HepG2 (cell line): ENCODE measurements around the gene LST1. TPM values are rescaled to one million over a fixed set of nuclear protein-coding genes. Genes with fewer than 3 reads are reported as not detected.

Source experiments
- ATF4 ChIP-seq, 2 experiments: fragments of 450-650 bp in 1 of 2; sonication (generic) in 1 of 2; formaldehyde crosslinking; IDR thresholded peaks; 2 replicates each; pipeline versions ENCODE4 v1.5.0 to v1.8.0; 2020 to 2022; ENCODE audit warnings: mild to moderate bottlenecking in 1 of 2, missing genetic modification reagents in 1 of 2
- ATF5 ChIP-seq: sonication (generic); formaldehyde crosslinking; IDR thresholded peaks from 2 replicates; pipeline ENCODE4 v1.4.0; 2020; ENCODE audit warnings: mild to moderate bottlenecking, low read depth, missing genetic modification reagents
- ATRX ChIP-seq: sonication (generic); formaldehyde crosslinking; IDR thresholded peaks from 2 replicates; pipeline ENCODE4 v1.4.0; 2020; ENCODE audit warnings: missing genetic modification reagents, borderline replicate concordance
- CENPT ChIP-seq: sonication (generic); formaldehyde crosslinking; IDR thresholded peaks from 2 replicates; pipeline ENCODE4 v1.8.0; 2022; ENCODE audit warnings: low read depth, mild to moderate bottlenecking, moderate library complexity, missing genetic modification reagents
- HOXA3 ChIP-seq: sonication (generic); formaldehyde crosslinking; IDR thresholded peaks from 2 replicates; pipeline ENCODE4 v1.5.0; 2020; ENCODE audit warnings: missing genetic modification reagents
- IKZF5 ChIP-seq: IDR thresholded peaks from 2 replicates; pipeline ENCODE4 v1.6.1; 2018; ENCODE audit warnings: missing genetic modification reagents, mild to moderate bottlenecking, missing compliant biosample characterization
- KDM1A ChIP-seq: IDR thresholded peaks from 2 replicates; pipeline ENCODE4 v1.6.1; 2016; ENCODE audit warnings: missing compliant biosample characterization
- MAX ChIP-seq: IDR thresholded peaks from 2 replicates; pipeline ENCODE4 v1.6.1; 2012; ENCODE audit warnings: inconsistent platforms
- MIXL1 ChIP-seq: IDR thresholded peaks from 2 replicates; pipeline ENCODE4 v1.6.1; 2016
- MTF2 ChIP-seq: sonication (generic); formaldehyde crosslinking; IDR thresholded peaks from 2 replicates; pipeline ENCODE4 v1.5.0; 2020; ENCODE audit warnings: missing genetic modification reagents, borderline replicate concordance
- NFIC ChIP-seq: IDR thresholded peaks from 2 replicates; pipeline ENCODE4 v1.6.1; 2012; ENCODE audit warnings: mild to moderate bottlenecking, low read length, inconsistent platforms
- NFKB2 ChIP-seq: sonication (generic); formaldehyde crosslinking; IDR thresholded peaks from 2 replicates; pipeline ENCODE4 v1.4.0; 2020; ENCODE audit warnings: missing genetic modification reagents, borderline replicate concordance
- NR3C1 ChIP-seq: sonication (generic); formaldehyde crosslinking; IDR thresholded peaks from 2 replicates; pipeline ENCODE4 v1.4.0; 2020; ENCODE audit warnings: missing genetic modification reagents
- PITX1 ChIP-seq: sonication (generic); formaldehyde crosslinking; IDR thresholded peaks from 2 replicates; pipeline ENCODE4 v1.5.1; 2020; ENCODE audit warnings: mild to moderate bottlenecking, missing genetic modification reagents
- POLR2A ChIP-seq, 2 experiments: IDR thresholded peaks; 2 replicates each; pipeline ENCODE4 v1.6.1; 2011; ENCODE audit warnings: low read depth in 2 of 2, low read length in 2 of 2, mild to moderate bottlenecking in 1 of 2, moderate library complexity in 1 of 2; ENCODE audit not compliant: insufficient read depth in 1 of 2
- PREB ChIP-seq: sonication (generic); formaldehyde crosslinking; IDR thresholded peaks from 2 replicates; pipeline ENCODE4 v1.4.0; 2020; ENCODE audit warnings: missing genetic modification reagents
- SMC3 ChIP-seq: IDR thresholded peaks from 2 replicates; pipeline ENCODE4 v1.6.1; 2011; ENCODE audit warnings: low read length, improper control_type of control experiment
- USF2 ChIP-seq, 2 experiments: sonication (generic) in 1 of 2; formaldehyde crosslinking in 1 of 2; IDR thresholded peaks; 2 replicates each; pipeline versions ENCODE4 v1.5.1 to v1.6.1; 2011 to 2020; ENCODE audit warnings: borderline replicate concordance in 1 of 2, low read depth in 1 of 2, low read length in 1 of 2, mild to moderate bottlenecking in 1 of 2, missing genetic modification reagents in 1 of 2, moderate library complexity in 1 of 2
- ZNF274 ChIP-seq: sonication (generic); formaldehyde crosslinking; IDR thresholded peaks from 2 replicates; pipeline ENCODE4 v1.5.1; 2020; ENCODE audit warnings: mild to moderate bottlenecking, missing genetic modification reagents
- ZNF574 ChIP-seq: sonication (generic); formaldehyde crosslinking; IDR thresholded peaks from 2 replicates; pipeline ENCODE4 v1.4.0; 2020; ENCODE audit warnings: missing genetic modification reagents
- polyA plus RNA-seq, 8 experiments: library from polyadenylated mRNA; depleted of rRNA in 3 of 8; stranded (reverse) in 7 of 8; unstranded in 1 of 8; fragments of >200 nt; fragmentation: Illumina TruSeq in 4 of 8; extraction: Trizol in 4 of 8; gene quantifications; 2 replicates each; pipeline versions ENCODE4 v1.2.1 to v1.2.3, GENCODE V29; 2011 to 2016; ENCODE audit warnings: low read depth in 4 of 8, missing spikeins in 1 of 8, mixed read lengths in 1 of 8; ENCODE audit not compliant: insufficient read depth in 1 of 8
- total RNA-seq, 5 experiments: library from RNA; depleted of rRNA; stranded (reverse); fragments of >200 nt; fragmentation: Illumina TruSeq; extraction: Trizol; gene quantifications; 2 replicates each; pipeline ENCODE4 v1.2.3, GENCODE V29; 2016; ENCODE audit warnings: low read depth in 1 of 5

LST1 gene
- total and polyA plus RNA-seq, 2 of the 13 experiments (the other 11 are each of a cell fraction or from before 2014, with no cell fraction given), result not detected

GRCh38 chr6:31620586-31621319 is 34.7 kb downstream of the LST1 start, which contains the start of gene PRRC2A (continued):
- TF ChIP-seq USF2 (IDR thresholded peaks at IDR 0.05; ENCODE audit: low read depth, low read length) (no peak), USF2 (CRISPR knock-in tag; IDR thresholded peaks at IDR 0.05; ENCODE audit: borderline replicate concordance) (no peak), PITX1 (no peak), NFKB2 (CRISPR knock-in tag) (peak; percentile 48; the same call in 1 of the 2 replicates), HOXA3 (CRISPR knock-in tag) (peak; percentile 96), POLR2A (IDR thresholded peaks at IDR 0.05; ENCODE audit: insufficient read depth in 1 of 2, low read depth in 2 of 2, low read length in 2 of 2) (peak; percentile 77 to 79), ZNF274 (CRISPR knock-in tag) (peak; percentile 80), ATRX (CRISPR knock-in tag) (no peak), IKZF5 (CRISPR knock-in tag) (peak; percentile 85), CENPT (CRISPR knock-in tag) (no peak), MTF2 (CRISPR knock-in tag) (peak; percentile 93), MAX (peak; percentile 24; the same call in 1 of the 2 replicates), ATF4 (CRISPR knock-in tag; IDR thresholded peaks at IDR 0.05) (no peak; a peak in 1 of 4 replicates), NFIC (no peak), ZNF574 (CRISPR knock-in tag) (peak; percentile 52; the same call in 1 of the 2 replicates), NR3C1 (no peak), KDM1A (CRISPR knock-in tag) (no peak), PREB (CRISPR knock-in tag) (no peak), ATF5 (CRISPR knock-in tag) (no peak), SMC3 (no peak), MIXL1 (CRISPR knock-in tag) (0 out of 2 replicates have a peak, but pooled peaks have one; percentile 1)
